HK-2 (cell line): ENCODE measurements around the gene FOXF2.

Experiments
- DNase-seq: peaks from one replicate; pipeline ENCODE4 v3.0.0-alpha.2; 2018; ENCODE audit not compliant: unreplicated experiment

Gene FOXF2

GRCh38 chr6:1390946-1391799 lies 1.8 kb downstream of the FOXF2 start:
- DNase-seq: no peak

- no peak for DNase-seq
Observed at GRCh38 chr6:1391800-1392309, 2.5 kb downstream of the FOXF2 start.

- DNase-seq: no peak
Observed at GRCh38 chr6:1392813-1393640, 3.7 kb downstream of the FOXF2 start.

- DNase-seq: no peak
Observed at GRCh38 chr6:1393641-1394283, 4.4 kb downstream of the FOXF2 start.

- no peak for DNase-seq
Observed at GRCh38 chr6:1394514-1395463, 5.4 kb downstream of the FOXF2 start.

GRCh38 chr6:1395506-1395905 lies 6.1 kb downstream of the FOXF2 start:
- DNase-seq: no peak

- no peak for DNase-seq
Observed at GRCh38 chr6:1395941-1396908, 6.8 kb downstream of the FOXF2 start.

- DNase-seq: peak; percentile 72
Observed at GRCh38 chr6:1396952-1397868, 7.8 kb downstream of the FOXF2 start.

- DNase-seq: no peak
Observed at GRCh38 chr6:1399085-1399780, 9.9 kb downstream of the FOXF2 start.

GRCh38 chr6:1400126-1400850 lies 10.9 kb downstream of the FOXF2 start:
- no peak for DNase-seq

GRCh38 chr6:1402369-1402768 lies 13.0 kb downstream of the FOXF2 start:
- no peak for DNase-seq

- no peak for DNase-seq
Observed at GRCh38 chr6:1402868-1403267, 13.5 kb downstream of the FOXF2 start.

GRCh38 chr6:1403851-1404712 lies 14.7 kb downstream of the FOXF2 start:
- DNase-seq: no peak

- DNase-seq: no peak
Observed at GRCh38 chr6:1404713-1405098, 15.3 kb downstream of the FOXF2 start.

GRCh38 chr6:1405221-1405620 lies 15.8 kb downstream of the FOXF2 start:
- no peak for DNase-seq

GRCh38 chr6:1406306-1407072 lies 17.1 kb downstream of the FOXF2 start:
- no peak for DNase-seq
